GM21717 (cell line): ENCODE measurements around the gene DSCAM.
"Not testable (repeated sequence)": the region's sequence is repeated elsewhere in the genome, so short reads cannot be mapped to it uniquely, and the experiment has no call there.

ENCODE experiments used
- ATAC-seq: cut with Tn5 transposase; IDR thresholded peaks from one replicate; pipeline ENCODE4 v1.9.1; 2021; ENCODE audit warnings: mild to moderate bottlenecking, moderate library complexity; ENCODE audit not compliant: unreplicated experiment

Gene DSCAM

DNA sequence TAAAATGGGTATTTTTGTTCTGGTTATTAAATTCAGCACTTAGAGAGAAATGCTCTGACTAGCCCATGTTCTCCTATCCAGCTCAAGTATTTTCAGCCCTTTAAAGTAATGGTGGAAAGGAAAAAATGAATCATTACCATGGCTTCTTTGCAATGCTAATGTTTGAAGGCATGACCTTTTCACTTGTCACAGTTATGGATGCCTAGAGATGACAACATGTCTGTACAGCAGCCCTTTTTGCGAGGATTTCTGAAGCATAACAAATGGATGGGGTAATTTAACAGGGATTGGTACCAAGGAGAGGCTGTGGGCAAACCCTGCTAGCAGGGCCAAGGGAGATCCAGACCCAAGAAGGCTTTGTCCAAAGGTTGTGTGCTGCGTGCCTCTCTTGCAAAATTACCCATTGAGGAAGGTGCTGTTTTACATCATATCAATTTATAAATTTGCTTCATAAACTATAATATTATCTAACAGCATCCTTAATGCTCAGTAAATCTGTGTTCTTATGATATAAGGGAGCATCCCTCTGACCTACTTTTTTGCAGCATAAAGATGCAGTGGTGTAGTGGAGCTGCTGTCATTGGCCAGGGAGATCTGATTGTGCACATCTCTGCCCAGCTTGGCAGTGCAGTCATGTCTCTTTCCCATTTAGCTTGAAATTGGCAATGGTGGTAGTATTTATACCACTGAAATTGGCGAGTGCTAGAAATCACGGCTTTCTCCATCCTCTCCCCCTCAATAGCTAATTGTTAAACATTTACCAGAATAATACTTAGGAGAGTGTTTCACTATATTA is 652.6 kb downstream of the DSCAM start:
- no peak for ATAC-seq

DNA sequence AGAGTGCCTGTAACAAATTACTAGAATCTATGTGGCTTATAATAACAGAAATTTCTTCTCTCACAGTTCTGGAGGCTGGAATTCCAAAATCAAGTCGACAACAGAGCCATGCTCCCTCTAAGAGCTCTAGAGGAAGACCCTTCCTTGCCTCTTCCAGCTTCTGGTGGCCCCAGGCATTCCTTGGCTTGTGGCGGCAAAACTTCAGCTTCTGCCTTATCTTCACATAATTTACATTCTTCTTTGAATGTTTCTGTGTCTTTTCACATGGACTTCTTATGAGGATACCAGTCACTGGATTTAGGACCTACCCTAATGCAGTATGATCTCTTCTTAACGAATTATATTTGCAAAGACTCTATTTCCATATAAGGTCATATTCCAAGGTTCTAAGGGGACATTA is 655.3 kb downstream of the DSCAM start:
- ATAC-seq: no peak

DNA sequence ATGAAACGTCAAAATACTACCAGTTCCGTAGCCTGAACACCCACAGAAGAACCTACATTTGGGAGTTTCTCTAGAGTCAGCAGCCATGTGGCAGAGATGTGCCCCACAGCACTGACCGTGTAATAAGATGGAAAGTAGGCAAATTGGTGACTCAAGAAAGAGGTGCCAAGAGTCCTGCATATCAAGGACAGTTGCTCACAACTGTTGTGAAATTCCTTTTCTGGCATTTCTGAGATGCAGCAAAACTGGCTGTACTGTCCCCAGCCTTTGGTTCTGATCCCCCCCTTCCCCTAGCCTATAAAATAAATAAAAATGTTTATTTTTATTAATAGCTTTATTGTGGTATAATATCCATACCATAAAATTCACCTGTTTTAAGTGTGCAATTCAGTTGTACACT is 655.8 kb downstream of the DSCAM start:
- ATAC-seq: no peak

GRCh38 chr21:40187946-40188654 is 658.9 kb downstream of the DSCAM start:
- no peak for ATAC-seq

GRCh38 chr21:40187244-40187643 is 659.7 kb downstream of the DSCAM start:
- no peak for ATAC-seq

- no peak for ATAC-seq
Measured at GRCh38 chr21:40186045-40186444, 660.9 kb downstream of the DSCAM start.

GRCh38 chr21:40185208-40185607 is 661.8 kb downstream of the DSCAM start:
- no peak for ATAC-seq

DNA sequence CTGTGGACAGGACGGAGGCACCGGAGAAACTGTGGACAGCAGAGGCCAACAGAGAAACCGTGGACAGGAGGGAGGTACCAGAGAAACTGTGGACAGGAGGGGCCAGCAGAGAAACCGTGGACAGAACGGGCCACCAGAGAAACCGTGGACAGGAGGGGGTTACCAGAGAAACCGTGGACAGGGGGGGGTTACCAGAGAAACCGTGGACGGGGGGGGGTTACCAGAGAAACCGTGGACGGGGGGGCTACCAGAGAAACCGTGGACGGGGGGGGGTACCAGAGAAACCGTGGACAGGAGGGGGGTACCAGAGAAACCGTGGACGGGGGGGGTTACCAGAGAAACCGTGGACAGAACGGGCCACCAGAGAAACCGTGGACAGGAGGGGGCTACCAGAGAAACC is 664.5 kb downstream of the DSCAM start:
- ATAC-seq: not testable (repeated sequence)

DNA sequence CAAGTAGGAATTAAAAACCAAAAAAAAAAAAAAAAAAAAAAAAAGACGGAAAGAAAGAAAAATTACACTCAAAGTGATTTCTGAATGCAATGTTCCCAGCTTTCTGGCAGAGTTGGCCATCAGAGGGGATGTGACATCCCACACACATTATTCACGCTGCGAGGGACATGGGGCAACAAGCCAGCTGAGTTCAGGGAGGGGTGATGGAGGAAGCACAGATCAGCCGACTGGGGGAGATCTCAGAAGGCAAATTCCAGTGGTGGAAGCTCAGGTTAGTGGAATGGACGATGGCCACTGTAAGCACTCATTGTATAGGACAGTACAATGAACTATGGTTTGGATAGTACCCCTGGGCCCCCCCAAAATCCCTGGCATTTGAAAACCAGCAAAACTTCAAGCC is 667.8 kb downstream of the DSCAM start:
- ATAC-seq: no peak

GRCh38 chr21:40178726-40179125 is 668.2 kb downstream of the DSCAM start:
- no peak for ATAC-seq

DNA sequence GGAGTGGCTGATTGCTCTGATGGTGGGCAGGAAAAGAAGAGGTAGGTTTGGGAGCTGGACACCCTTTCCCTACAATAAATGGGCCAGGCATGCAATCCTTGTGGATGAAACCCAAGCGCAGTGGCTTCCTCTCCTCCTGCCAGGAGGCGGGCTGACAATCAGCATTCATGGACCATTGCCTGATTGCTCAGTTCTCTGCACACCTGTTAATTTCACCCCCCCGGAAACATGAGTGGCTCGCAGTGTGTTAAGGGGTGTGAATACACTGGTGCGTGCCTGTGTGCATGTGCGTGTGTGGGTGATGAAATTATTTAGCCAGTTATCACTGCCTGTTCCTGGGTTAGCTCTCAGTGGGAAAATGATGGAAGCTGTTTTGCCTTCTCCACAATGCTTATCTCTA is 669.0 kb downstream of the DSCAM start:
- ATAC-seq: no peak

- no peak for ATAC-seq
Measured at GRCh38 chr21:40176724-40177123, 670.2 kb downstream of the DSCAM start.

GRCh38 chr21:40173816-40174215 is 673.1 kb downstream of the DSCAM start:
- no peak for ATAC-seq

GRCh38 chr21:40169971-40170370 is 677.0 kb downstream of the DSCAM start:
- ATAC-seq: no peak

DNA sequence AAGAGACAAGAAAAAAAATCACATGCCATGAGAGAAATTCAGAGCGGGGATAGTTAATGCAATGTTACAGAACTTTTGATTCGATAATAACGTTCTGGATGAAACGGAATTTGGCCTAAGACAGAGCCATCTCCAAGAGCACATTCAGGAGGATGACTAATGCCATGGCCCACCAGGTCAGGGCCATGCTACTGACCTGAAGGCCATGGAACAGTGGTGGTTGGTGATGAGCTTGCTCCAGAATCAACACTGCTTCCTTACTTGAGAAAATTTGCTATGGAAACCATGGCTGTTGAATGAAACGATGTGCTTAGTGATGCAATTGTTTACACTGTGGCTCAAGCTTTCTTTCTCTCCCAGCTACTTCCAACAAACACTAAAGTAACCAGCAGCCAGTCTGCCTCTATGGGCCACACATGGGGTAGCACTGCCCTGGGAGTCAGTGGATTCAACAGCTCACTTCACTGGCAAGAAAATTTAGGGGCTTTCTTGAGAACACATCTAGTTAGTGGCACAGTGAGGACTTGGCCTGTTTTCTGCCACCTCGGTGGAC is 680.6 kb downstream of the DSCAM start:
- no peak for ATAC-seq

- no peak for ATAC-seq
Measured at GRCh38 chr21:40165773-40166070, 681.2 kb downstream of the DSCAM start.

GRCh38 chr21:40164905-40165772 is 681.8 kb downstream of the DSCAM start:
- no peak for ATAC-seq

- ATAC-seq: no peak
Measured at GRCh38 chr21:40162075-40162474, 684.9 kb downstream of the DSCAM start.

DNA sequence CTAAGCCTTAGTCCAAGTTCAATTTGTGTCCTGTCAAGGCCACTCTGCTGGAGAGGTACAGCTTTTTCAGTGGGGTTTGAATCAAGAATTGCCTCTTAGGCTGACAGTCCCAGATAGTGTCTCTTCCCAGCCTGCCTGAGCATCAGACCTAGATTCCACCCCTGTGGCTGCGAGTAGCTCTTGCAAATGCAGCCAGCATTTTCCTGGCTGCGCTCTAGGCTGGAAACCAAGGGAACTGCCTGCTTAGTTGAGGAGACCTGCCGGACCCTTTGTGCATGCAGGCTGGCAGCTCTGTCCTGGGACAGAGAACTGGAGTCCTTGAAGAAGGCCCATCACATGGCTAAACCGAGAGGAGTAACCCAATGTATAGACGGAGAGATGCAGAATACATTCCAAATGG is 686.0 kb downstream of the DSCAM start:
- no peak for ATAC-seq

- ATAC-seq: no peak
Measured at GRCh38 chr21:40158366-40158765, 688.6 kb downstream of the DSCAM start.

- no peak for ATAC-seq
Measured at GRCh38 chr21:40155563-40155962, 691.4 kb downstream of the DSCAM start.
